ENCODE results near the gene TBX18. TPM values are rescaled to one million over a fixed set of nuclear protein-coding genes. Genes with fewer than 3 reads are reported as not detected.

TBX18 gene
- total RNA-seq, 1 experiment from 2014 or later = 0.15 TPM

DNA sequence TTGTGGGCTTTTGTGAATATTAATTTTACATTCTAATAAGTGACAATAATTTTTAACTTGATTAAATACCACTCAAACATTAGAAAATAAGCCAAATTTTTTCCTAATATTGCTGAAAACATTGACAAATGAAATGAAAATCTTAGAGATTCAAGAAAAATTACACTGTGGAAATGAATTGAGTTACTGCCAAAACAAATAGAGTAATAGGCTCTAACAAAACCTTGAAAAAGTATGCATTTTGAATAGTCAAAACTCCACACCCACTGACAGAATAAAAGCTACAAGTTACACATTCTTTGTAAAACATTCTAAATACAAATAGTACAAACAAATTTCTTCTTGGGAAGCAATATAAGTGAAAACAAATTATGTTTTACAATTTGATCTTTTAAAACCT lies 5.9 kb downstream of the TBX18 start (continued):
- TF ChIP-seq ZNF317 (CRISPR knock-in tag; IDR thresholded peaks at IDR 0.05; ENCODE audit: borderline replicate concordance, low read depth) (no peak), FOXK1 (CRISPR knock-in tag; IDR thresholded peaks at IDR 0.05) (no peak), HMGA2 (CRISPR knock-in tag; IDR thresholded peaks at IDR 0.05) (no peak), ZNF396 (CRISPR knock-in tag; IDR thresholded peaks at IDR 0.05; ENCODE audit: borderline replicate concordance) (no peak), ZNF121 (CRISPR knock-in tag; IDR thresholded peaks at IDR 0.05) (no peak), SMAD4 (CRISPR knock-in tag; IDR thresholded peaks at IDR 0.05) (no peak)
- TF ChIP-seq, protein P1, sequence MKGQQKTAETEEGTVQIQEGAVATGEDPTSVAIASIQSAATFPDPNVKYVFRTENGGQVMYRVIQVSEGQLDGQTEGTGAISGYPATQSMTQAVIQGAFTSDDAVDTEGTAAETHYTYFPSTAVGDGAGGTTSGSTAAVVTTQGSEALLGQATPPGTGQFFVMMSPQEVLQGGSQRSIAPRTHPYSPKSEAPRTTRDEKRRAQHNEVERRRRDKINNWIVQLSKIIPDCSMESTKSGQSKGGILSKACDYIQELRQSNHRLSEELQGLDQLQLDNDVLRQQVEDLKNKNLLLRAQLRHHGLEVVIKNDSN (CRISPR knock-in tag; IDR thresholded peaks at IDR 0.05) = no peak

DNA sequence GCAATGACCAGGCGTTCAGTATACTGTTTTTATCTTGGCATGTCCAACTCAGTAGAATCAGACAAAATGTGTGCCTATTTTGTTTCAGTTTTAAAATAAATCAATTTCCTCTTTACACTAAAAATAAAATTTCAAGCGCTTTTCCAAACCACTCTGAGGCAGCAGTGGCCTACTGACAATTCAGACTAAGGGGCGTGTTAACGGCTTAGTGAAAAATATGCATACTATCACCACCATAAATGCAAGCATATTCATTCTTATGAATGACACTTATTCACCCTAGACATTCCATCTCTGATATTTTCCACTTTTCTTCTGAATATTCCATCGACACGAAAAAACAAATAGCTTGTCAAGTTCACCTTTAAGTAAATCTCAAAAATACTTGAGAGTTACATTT lies 7.5 kb downstream of the TBX18 start:
- H3K27me3 Mint-ChIP-seq (ENCODE audit: low read depth) = peaks cover 46% of the 10 kb centered on the region
- no peaks in the 10 kb centered on the region for H3K9me3 Mint-ChIP-seq
- no peaks in the 10 kb centered on the region for H3K36me3 Mint-ChIP-seq
- TF ChIP-seq CREM (CRISPR knock-in tag; IDR thresholded peaks at IDR 0.05) = no peak
- no peak for TF ChIP-seq NFATC4 (CRISPR knock-in tag; IDR thresholded peaks at IDR 0.05)
- TF ChIP-seq EMX1 (CRISPR knock-in tag; IDR thresholded peaks at IDR 0.05) = no peak
- TF ChIP-seq ELF4 (CRISPR knock-in tag; IDR thresholded peaks at IDR 0.05; ENCODE audit: low read depth) = no peak
- TF ChIP-seq, protein P2, sequence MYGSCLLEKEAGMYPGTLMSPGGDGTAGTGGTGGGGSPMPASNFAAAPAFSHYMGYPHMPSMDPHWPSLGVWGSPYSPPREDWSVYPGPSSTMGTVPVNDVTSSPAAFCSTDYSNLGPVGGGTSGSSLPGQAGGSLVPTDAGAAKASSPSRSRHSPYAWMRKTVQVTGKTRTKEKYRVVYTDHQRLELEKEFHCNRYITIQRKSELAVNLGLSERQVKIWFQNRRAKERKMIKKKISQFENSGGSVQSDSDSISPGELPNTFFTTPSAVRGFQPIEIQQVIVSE (CRISPR knock-in tag; IDR thresholded peaks at IDR 0.05; ENCODE audit: borderline replicate concordance) = no peak
- TF ChIP-seq ZNF263 (CRISPR knock-in tag; IDR thresholded peaks at IDR 0.05; ENCODE audit: low read depth) = no peak
- no peak for TF ChIP-seq GTF2I (CRISPR knock-in tag; conservative IDR thresholded peaks at IDR 0.05)
- DNase-seq (ENCODE audit: low spot score) (no peak), ATAC-seq (no peak)
- H3K4me1 Mint-ChIP-seq = peaks cover 1% of the 10 kb centered on the region
- no peak overlapping the region for H3K4me3 Mint-ChIP-seq
- CTCF ChIA-PET = interaction anchor here (1.1 kb wide), 1 partner anchor 335 kb away, joined by 3 read pairs; no protein-coding TSS in a partner anchor
- H3K27ac Mint-ChIP-seq = no peak overlapping the region
- POLR2A ChIA-PET = no interaction called here

DNA sequence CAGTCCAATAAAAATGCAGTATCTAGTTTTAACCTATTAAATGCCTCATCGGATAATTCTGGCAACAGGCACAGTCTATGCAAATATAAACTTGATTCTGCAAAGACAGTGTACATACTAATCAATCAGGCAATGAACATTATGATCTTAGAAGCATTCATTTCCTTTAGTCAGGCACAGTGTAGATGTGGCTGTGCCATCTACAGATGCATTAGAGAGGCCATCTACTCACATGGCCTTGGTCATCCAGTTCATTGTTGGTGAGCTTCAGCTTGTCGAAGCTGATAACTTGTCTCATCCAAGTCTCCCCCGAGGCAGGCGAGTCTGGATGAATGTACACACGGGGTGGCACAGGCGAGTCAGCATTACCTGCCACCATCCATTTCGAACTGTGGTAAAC lies 7.9 kb downstream of the TBX18 start:
- ChIA-PET CTCF (interaction anchor here (1.1 kb wide), 1 partner anchor 334 kb away, joined by 3 read pairs; no protein-coding TSS in a partner anchor), POLR2A (no interaction called here)
- ATAC-seq (no peak), DNase-seq (ENCODE audit: low spot score) (no peak)
- Mint-ChIP-seq H3K4me1 (no peaks in the 10 kb centered on the region), H3K27ac (no peak overlapping the region), H3K9me3 (no peaks in the 10 kb centered on the region), H3K4me3 (no peak overlapping the region), H3K36me3 (no peaks in the 10 kb centered on the region), H3K27me3 (ENCODE audit: low read depth) (peaks cover 46% of the 10 kb centered on the region)
- TF ChIP-seq, protein P3, sequence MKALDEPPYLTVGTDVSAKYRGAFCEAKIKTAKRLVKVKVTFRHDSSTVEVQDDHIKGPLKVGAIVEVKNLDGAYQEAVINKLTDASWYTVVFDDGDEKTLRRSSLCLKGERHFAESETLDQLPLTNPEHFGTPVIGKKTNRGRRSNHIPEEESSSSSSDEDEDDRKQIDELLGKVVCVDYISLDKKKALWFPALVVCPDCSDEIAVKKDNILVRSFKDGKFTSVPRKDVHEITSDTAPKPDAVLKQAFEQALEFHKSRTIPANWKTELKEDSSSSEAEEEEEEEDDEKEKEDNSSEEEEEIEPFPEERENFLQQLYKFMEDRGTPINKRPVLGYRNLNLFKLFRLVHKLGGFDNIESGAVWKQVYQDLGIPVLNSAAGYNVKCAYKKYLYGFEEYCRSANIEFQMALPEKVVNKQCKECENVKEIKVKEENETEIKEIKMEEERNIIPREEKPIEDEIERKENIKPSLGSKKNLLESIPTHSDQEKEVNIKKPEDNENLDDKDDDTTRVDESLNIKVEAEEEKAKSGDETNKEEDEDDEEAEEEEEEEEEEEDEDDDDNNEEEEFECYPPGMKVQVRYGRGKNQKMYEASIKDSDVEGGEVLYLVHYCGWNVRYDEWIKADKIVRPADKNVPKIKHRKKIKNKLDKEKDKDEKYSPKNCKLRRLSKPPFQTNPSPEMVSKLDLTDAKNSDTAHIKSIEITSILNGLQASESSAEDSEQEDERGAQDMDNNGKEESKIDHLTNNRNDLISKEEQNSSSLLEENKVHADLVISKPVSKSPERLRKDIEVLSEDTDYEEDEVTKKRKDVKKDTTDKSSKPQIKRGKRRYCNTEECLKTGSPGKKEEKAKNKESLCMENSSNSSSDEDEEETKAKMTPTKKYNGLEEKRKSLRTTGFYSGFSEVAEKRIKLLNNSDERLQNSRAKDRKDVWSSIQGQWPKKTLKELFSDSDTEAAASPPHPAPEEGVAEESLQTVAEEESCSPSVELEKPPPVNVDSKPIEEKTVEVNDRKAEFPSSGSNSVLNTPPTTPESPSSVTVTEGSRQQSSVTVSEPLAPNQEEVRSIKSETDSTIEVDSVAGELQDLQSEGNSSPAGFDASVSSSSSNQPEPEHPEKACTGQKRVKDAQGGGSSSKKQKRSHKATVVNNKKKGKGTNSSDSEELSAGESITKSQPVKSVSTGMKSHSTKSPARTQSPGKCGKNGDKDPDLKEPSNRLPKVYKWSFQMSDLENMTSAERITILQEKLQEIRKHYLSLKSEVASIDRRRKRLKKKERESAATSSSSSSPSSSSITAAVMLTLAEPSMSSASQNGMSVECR (CRISPR knock-in tag; IDR thresholded peaks at IDR 0.05; ENCODE audit: borderline replicate concordance) = no peak
- TF ChIP-seq, protein P4, sequence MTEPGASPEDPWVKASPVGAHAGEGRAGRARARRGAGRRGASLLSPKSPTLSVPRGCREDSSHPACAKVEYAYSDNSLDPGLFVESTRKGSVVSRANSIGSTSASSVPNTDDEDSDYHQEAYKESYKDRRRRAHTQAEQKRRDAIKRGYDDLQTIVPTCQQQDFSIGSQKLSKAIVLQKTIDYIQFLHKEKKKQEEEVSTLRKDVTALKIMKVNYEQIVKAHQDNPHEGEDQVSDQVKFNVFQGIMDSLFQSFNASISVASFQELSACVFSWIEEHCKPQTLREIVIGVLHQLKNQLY (CRISPR knock-in tag; IDR thresholded peaks at IDR 0.05) = no peak
- TF ChIP-seq, protein P5, sequence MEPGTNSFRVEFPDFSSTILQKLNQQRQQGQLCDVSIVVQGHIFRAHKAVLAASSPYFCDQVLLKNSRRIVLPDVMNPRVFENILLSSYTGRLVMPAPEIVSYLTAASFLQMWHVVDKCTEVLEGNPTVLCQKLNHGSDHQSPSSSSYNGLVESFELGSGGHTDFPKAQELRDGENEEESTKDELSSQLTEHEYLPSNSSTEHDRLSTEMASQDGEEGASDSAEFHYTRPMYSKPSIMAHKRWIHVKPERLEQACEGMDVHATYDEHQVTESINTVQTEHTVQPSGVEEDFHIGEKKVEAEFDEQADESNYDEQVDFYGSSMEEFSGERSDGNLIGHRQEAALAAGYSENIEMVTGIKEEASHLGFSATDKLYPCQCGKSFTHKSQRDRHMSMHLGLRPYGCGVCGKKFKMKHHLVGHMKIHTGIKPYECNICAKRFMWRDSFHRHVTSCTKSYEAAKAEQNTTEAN (CRISPR knock-in tag; IDR thresholded peaks at IDR 0.05) = no peak
- TF ChIP-seq, protein P6, sequence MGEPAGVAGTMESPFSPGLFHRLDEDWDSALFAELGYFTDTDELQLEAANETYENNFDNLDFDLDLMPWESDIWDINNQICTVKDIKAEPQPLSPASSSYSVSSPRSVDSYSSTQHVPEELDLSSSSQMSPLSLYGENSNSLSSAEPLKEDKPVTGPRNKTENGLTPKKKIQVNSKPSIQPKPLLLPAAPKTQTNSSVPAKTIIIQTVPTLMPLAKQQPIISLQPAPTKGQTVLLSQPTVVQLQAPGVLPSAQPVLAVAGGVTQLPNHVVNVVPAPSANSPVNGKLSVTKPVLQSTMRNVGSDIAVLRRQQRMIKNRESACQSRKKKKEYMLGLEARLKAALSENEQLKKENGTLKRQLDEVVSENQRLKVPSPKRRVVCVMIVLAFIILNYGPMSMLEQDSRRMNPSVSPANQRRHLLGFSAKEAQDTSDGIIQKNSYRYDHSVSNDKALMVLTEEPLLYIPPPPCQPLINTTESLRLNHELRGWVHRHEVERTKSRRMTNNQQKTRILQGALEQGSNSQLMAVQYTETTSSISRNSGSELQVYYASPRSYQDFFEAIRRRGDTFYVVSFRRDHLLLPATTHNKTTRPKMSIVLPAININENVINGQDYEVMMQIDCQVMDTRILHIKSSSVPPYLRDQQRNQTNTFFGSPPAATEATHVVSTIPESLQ (CRISPR knock-in tag; IDR thresholded peaks at IDR 0.05) = no peak
- TF ChIP-seq, protein P7, sequence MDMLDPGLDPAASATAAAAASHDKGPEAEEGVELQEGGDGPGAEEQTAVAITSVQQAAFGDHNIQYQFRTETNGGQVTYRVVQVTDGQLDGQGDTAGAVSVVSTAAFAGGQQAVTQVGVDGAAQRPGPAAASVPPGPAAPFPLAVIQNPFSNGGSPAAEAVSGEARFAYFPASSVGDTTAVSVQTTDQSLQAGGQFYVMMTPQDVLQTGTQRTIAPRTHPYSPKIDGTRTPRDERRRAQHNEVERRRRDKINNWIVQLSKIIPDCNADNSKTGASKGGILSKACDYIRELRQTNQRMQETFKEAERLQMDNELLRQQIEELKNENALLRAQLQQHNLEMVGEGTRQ (CRISPR knock-in tag; IDR thresholded peaks at IDR 0.05) = no peak
- TF ChIP-seq, protein P8, sequence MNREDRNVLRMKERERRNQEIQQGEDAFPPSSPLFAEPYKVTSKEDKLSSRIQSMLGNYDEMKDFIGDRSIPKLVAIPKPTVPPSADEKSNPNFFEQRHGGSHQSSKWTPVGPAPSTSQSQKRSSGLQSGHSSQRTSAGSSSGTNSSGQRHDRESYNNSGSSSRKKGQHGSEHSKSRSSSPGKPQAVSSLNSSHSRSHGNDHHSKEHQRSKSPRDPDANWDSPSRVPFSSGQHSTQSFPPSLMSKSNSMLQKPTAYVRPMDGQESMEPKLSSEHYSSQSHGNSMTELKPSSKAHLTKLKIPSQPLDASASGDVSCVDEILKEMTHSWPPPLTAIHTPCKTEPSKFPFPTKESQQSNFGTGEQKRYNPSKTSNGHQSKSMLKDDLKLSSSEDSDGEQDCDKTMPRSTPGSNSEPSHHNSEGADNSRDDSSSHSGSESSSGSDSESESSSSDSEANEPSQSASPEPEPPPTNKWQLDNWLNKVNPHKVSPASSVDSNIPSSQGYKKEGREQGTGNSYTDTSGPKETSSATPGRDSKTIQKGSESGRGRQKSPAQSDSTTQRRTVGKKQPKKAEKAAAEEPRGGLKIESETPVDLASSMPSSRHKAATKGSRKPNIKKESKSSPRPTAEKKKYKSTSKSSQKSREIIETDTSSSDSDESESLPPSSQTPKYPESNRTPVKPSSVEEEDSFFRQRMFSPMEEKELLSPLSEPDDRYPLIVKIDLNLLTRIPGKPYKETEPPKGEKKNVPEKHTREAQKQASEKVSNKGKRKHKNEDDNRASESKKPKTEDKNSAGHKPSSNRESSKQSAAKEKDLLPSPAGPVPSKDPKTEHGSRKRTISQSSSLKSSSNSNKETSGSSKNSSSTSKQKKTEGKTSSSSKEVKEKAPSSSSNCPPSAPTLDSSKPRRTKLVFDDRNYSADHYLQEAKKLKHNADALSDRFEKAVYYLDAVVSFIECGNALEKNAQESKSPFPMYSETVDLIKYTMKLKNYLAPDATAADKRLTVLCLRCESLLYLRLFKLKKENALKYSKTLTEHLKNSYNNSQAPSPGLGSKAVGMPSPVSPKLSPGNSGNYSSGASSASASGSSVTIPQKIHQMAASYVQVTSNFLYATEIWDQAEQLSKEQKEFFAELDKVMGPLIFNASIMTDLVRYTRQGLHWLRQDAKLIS (CRISPR knock-in tag; IDR thresholded peaks at IDR 0.05; ENCODE audit: borderline replicate concordance) = no peak

Measured in WTC11 (cell line).